HG03457 (cell line): ENCODE measurements around the gene ACBD6.

Experiments used
- ATAC-seq: cut with Tn5 transposase; IDR thresholded peaks from one replicate; pipeline ENCODE4 v1.9.1; 2021; ENCODE audit warnings: moderate number of reproducible peaks; ENCODE audit not compliant: unreplicated experiment

Gene ACBD6

GRCh38 chr1:180309338-180309737 lies 193.0 kb downstream of the ACBD6 start:
- no peak for ATAC-seq

- ATAC-seq = no peak
Observed at GRCh38 chr1:180301135-180301742, 201.1 kb downstream of the ACBD6 start.

- no peak for ATAC-seq
Observed at GRCh38 chr1:180299479-180300221, 202.7 kb downstream of the ACBD6 start.

GRCh38 chr1:180295999-180296398 lies 206.4 kb downstream of the ACBD6 start:
- ATAC-seq = no peak

- no peak for ATAC-seq
Observed at GRCh38 chr1:180294711-180295110, 207.7 kb downstream of the ACBD6 start.

GRCh38 chr1:180291004-180291403 lies 211.4 kb downstream of the ACBD6 start:
- no peak for ATAC-seq

- ATAC-seq = no peak
Observed at GRCh38 chr1:180290265-180291001, 211.9 kb downstream of the ACBD6 start.

- no peak for ATAC-seq
Observed at GRCh38 chr1:180288940-180289339, 213.4 kb downstream of the ACBD6 start.

- ATAC-seq = no peak
Observed at GRCh38 chr1:180287988-180288705, 214.2 kb downstream of the ACBD6 start.

GRCh38 chr1:180286417-180286816 lies 216.0 kb downstream of the ACBD6 start:
- ATAC-seq = no peak

- ATAC-seq = no peak
Observed at GRCh38 chr1:180283098-180283497, 219.3 kb downstream of the ACBD6 start.

- ATAC-seq = no peak
Observed at GRCh38 chr1:180282401-180283044, 219.9 kb downstream of the ACBD6 start.

- no peak for ATAC-seq
Observed at GRCh38 chr1:180281490-180281889, 220.9 kb downstream of the ACBD6 start.

GRCh38 chr1:180280617-180281016 lies 221.8 kb downstream of the ACBD6 start:
- no peak for ATAC-seq

- ATAC-seq = no peak
Observed at GRCh38 chr1:180279651-180280050, 222.7 kb downstream of the ACBD6 start.

GRCh38 chr1:180278596-180279395 lies 223.6 kb downstream of the ACBD6 start:
- ATAC-seq = no peak

- ATAC-seq = no peak
Observed at GRCh38 chr1:180278194-180278515, 224.2 kb downstream of the ACBD6 start.

GRCh38 chr1:180277476-180278193 lies 224.7 kb downstream of the ACBD6 start:
- no peak for ATAC-seq

GRCh38 chr1:180275726-180276125 lies 226.7 kb downstream of the ACBD6 start:
- no peak for ATAC-seq

GRCh38 chr1:180274221-180274620 lies 228.2 kb downstream of the ACBD6 start:
- ATAC-seq = no peak
